Measurements from ENCODE around the gene NELL2.

Gene NELL2

GRCh38 chr12:44519931-44520330, 356.2 kb downstream of the NELL2 start:
- no peak for DNase-seq (ENCODE audit: insufficient read length, low spot score)
- no peak for TF ChIP-seq POLR2A (IDR thresholded peaks at IDR 0.05; ENCODE audit: low read depth, low read length)
- FAIRE-seq, result no peak

DNA sequence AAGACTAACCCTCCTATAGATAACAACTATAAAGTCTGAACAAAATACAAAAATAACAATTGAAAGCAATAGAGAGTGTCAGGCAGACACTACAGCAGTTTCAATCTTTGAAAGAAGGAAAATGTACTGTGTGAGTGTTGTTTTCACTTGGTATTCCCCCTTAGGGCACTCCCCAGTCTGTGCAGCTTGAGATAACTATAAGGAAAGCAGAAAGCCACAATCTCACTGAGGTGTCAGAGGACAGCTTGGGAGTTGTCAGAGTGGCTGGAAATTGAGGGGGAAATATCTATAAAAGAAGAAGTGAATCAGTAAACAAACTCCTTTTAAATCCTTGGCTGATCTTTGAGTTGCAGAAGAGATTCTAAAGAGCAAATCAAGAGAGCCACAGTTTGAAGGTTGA, 364.8 kb downstream of the NELL2 start:
- FAIRE-seq, result no peak
- DNase-seq (ENCODE audit: insufficient read length, low spot score), result no peak
- no peak for TF ChIP-seq POLR2A (IDR thresholded peaks at IDR 0.05; ENCODE audit: low read depth, low read length)

- DNase-seq (ENCODE audit: insufficient read length, low spot score) (no peak), FAIRE-seq (no peak)
- TF ChIP-seq POLR2A (IDR thresholded peaks at IDR 0.05; ENCODE audit: low read depth, low read length), result no peak
These were observed 365.6 kb downstream of the NELL2 start for GRCh38 chr12:44510510-44510909.

- TF ChIP-seq POLR2A (IDR thresholded peaks at IDR 0.05; ENCODE audit: low read depth, low read length), result no peak
- FAIRE-seq (no peak), DNase-seq (ENCODE audit: insufficient read length, low spot score) (no peak)
These were observed 366.0 kb downstream of the NELL2 start for GRCh38 chr12:44510076-44510475.

DNA sequence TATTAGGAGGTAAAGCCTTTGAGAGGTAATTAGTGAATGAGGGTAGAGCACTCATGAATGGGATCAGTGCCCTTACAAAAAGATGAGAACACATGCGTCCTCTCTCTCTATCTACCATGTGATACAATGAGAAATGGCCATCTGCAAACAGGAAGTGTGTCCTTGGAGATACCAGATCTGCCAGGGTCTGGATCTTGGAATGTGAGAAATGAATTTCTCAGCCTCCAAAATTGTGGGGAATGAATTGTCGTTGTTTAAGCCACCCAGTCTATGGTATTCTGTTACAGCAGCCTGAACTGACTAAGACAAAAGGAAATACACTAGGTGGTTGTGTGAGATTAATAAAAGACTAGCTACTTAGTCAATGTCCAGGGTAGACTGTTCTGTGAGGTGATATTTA, 366.6 kb downstream of the NELL2 start:
- DNase-seq (ENCODE audit: insufficient read length, low spot score) (no peak), FAIRE-seq (no peak)
- no peak for TF ChIP-seq POLR2A (IDR thresholded peaks at IDR 0.05; ENCODE audit: low read depth, low read length)

DNA sequence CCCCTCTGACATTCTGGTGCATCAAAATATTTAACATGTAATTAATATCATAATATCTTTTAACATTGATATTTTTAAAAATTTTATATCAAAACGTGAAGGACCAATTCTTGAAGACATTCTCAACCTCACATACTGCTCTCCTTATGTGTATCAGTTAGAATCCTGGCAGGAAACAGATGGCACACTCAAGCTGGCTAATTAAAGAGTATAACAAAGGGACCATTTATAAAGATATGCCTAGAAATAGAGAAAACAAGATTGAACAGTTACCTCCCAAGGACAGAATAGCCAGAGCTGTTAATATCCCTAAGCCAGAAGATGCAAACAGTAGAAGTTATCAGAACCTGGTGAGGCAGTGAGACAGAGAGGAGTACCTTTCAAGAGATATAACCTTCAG, 368.7 kb downstream of the NELL2 start:
- TF ChIP-seq POLR2A (IDR thresholded peaks at IDR 0.05; ENCODE audit: low read depth, low read length), result no peak
- FAIRE-seq (no peak), DNase-seq (ENCODE audit: insufficient read length, low spot score) (no peak)

- no peak for FAIRE-seq
- DNase-seq (ENCODE audit: insufficient read length, low spot score), result no peak
- TF ChIP-seq POLR2A (IDR thresholded peaks at IDR 0.05; ENCODE audit: low read depth, low read length), result no peak
These were observed 371.3 kb downstream of the NELL2 start for GRCh38 chr12:44504799-44505198.

DNA sequence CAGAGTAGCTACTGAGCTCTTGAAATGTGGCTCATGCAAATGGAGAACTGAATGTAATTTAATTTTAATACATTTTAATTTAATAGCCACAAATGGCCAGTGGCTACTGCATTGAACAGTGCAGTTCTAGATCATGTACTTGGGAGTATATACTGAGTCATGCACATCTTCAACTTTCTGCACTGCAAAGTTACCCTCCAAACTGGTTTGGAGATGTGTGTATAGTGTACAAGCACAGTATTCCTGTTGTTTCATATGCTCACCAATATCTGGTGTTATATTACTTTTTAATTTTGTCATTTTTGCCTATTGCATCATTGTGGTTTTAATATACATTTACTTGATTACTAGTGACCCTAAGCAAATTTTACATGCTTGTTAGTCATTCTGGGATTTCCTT, 372.8 kb downstream of the NELL2 start:
- FAIRE-seq, result no peak
- no peak for TF ChIP-seq POLR2A (IDR thresholded peaks at IDR 0.05; ENCODE audit: low read depth, low read length)
- no peak for DNase-seq (ENCODE audit: insufficient read length, low spot score)

DNA sequence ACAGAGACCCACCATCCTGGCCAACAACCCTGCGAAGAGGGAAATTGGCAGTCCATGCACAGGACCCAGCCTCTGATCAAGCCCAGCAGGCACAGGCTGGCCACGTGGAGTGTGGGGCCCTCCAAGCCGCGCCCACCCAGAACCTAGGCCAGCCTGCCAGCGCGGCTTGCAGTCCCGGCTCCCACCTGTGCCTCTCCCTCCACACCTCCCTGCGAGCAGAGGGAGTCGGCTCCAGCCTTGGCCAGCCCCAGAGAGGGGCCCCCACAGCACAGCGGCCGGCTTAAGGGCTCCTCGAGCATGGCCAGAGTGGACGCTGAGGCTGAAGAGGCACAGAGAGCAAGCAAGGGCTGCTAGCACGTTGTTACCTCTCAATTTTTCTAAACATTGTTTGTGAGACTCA, 373.4 kb downstream of the NELL2 start:
- DNase-seq (ENCODE audit: insufficient read length, low spot score) (no peak), FAIRE-seq (no peak)
- no peak for TF ChIP-seq POLR2A (IDR thresholded peaks at IDR 0.05; ENCODE audit: low read depth, low read length)

- DNase-seq (ENCODE audit: insufficient read length, low spot score), result no peak
- no peak for TF ChIP-seq POLR2A (IDR thresholded peaks at IDR 0.05; ENCODE audit: low read depth, low read length)
- FAIRE-seq, result no peak
These were observed 375.7 kb downstream of the NELL2 start for GRCh38 chr12:44500423-44500822.

DNA sequence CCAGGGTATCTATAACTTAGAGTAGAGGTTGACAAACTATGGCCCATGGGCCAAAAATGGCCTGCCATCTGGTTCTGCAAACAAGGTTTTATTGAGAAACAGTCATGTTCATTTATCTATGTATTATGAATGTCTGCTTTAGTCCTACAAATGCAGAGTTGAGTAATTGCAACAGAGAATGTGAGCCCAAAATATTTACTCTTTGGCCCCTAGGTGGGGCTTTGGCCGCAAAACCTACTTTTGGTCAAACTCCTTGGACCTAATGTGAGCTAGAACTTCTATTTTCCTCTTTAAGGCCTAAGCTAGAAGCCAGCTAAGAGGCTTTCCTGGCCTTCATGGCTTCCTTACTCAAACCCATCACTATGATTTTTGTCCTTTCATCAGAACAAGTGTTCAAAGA, 379.1 kb downstream of the NELL2 start:
- DNase-seq (ENCODE audit: insufficient read length, low spot score), result no peak
- FAIRE-seq, result no peak
- no peak for TF ChIP-seq POLR2A (IDR thresholded peaks at IDR 0.05; ENCODE audit: low read depth, low read length)

DNA sequence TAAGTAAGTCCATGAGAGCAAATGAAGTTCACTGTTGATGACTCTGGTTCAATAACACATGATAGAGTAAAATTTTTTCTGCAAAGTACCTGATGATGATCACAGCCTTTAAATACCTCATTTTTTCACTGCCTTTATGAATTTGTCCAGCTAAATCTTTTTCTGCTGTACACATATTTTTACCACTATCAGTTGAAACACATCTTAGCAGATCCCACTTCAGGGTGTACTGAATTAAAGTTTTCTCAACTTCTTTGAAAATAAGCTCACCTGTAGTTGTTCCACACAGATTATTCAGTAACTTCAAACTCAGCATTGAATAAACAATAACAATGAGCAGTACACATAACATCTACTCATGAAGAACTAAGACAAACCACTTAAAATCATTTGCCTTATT, 385.9 kb downstream of the NELL2 start:
- TF ChIP-seq POLR2A (IDR thresholded peaks at IDR 0.05; ENCODE audit: low read depth, low read length), result no peak
- DNase-seq (ENCODE audit: insufficient read length, low spot score) (no peak), FAIRE-seq (no peak)

GRCh38 chr12:44488180-44488579, 387.9 kb downstream of the NELL2 start:
- DNase-seq (ENCODE audit: insufficient read length, low spot score), result no peak
- FAIRE-seq, result no peak
- TF ChIP-seq POLR2A (IDR thresholded peaks at IDR 0.05; ENCODE audit: low read depth, low read length), result no peak

GRCh38 chr12:44484862-44485261, 391.3 kb downstream of the NELL2 start:
- DNase-seq (ENCODE audit: insufficient read length, low spot score) (no peak), FAIRE-seq (no peak)
- TF ChIP-seq POLR2A (IDR thresholded peaks at IDR 0.05; ENCODE audit: low read depth, low read length), result no peak

GRCh38 chr12:44477331-44477980, 398.7 kb downstream of the NELL2 start:
- no peak for DNase-seq (ENCODE audit: insufficient read length, low spot score)
- FAIRE-seq, result no peak
- TF ChIP-seq POLR2A (IDR thresholded peaks at IDR 0.05; ENCODE audit: low read depth, low read length), result no peak

DNA sequence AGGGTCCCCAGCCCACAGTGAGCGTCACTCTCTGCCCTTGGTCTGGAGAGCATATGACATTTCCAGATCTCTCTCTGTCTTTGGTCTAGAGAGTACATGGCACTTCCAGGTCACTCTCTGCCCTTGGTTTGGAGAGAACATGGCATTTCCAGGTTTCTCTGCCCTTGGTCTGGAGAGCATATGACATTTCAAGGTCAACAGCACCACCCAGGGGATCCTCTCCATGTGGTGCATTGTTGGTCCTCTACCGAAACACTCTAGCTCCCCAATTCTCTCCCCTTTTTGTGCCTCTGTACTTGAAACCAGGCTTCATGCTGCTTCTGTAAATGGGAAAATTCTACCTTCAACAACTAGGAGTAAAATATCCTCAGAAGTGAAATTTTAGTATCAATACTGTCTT, 399.4 kb downstream of the NELL2 start:
- FAIRE-seq (no peak), DNase-seq (ENCODE audit: insufficient read length, low spot score) (no peak)
- no peak for TF ChIP-seq POLR2A (IDR thresholded peaks at IDR 0.05; ENCODE audit: low read depth, low read length)
